SK-N-SH (cell line): ENCODE data around the gene PCGF1. TPM values are rescaled to one million over a fixed set of nuclear protein-coding genes. Genes with fewer than 3 reads are reported as not detected.
A peak's percentile ranks its signal among the peaks of the same experiment; 100 is the strongest.

ENCODE experiments used
- CTCF ChIA-PET: fragments of 300-600, 350-600 bp; formaldehyde crosslinking; extraction: SDS; loops from one replicate; lab custom pipeline; 2021; lab: Yijun Ruan, JAX
- POLR2A ChIA-PET: fragments of 350-600 bp; sonication (Branson Sonifier 250); formaldehyde crosslinking; extraction: SDS; loops from one replicate; lab custom pipeline; 2020; ENCODE audit warnings: antibody characterized with exemption, inconsistent platforms; lab: Yijun Ruan, JAX
- DNase-seq: peaks from one replicate; pipeline ENCODE4 v3.0.0; 2012
- H2AFZ ChIP-seq: fragments of 200-600 bp; sonication (generic); 2 replicates; pipeline ENCODE4 v1.8.1; 2016; ENCODE audit warnings: antibody characterized with exemption, mild to moderate bottlenecking, low read depth
- H3F3A ChIP-seq: fragments of 200-600 bp; sonication (generic); replicated peaks from 2 replicates; pipeline ENCODE3; 2016; ENCODE audit warnings: antibody characterized with exemption, mild to moderate bottlenecking; ENCODE audit not compliant: insufficient read depth
- H3K27ac ChIP-seq, 2 experiments: fragments of 200-500 bp in 1 of 2; fragments of 200-600 bp in 1 of 2; sonication (Bioruptor generic) in 1 of 2; sonication (generic), shearing (Covaris generic) in 1 of 2; 2 replicates each; pipeline versions ENCODE4 v1.5.1 to v1.6.1; 2014 to 2016; ENCODE audit warnings: low read depth in 2 of 2, inconsistent platforms in 1 of 2, low read length in 1 of 2, mild to moderate bottlenecking in 1 of 2, mixed read lengths in 1 of 2
- H3K27me3 ChIP-seq: fragments of 200-600 bp; sonication (generic), shearing (Covaris generic); 2 replicates; pipeline ENCODE4 v1.6.1; 2016; ENCODE audit warnings: mixed run types; ENCODE audit not compliant: insufficient read depth
- H3K36me3 ChIP-seq, 2 experiments: fragments of 200-500 bp in 1 of 2; fragments of 200-600 bp in 1 of 2; sonication (Bioruptor generic) in 1 of 2; sonication (generic) in 1 of 2; replicated peaks in 1 of 2; 2 replicates each; pipeline versions ENCODE3 to v1.5.1; 2014 to 2016; ENCODE audit warnings: low read length in 1 of 2, mild to moderate bottlenecking in 1 of 2; ENCODE audit not compliant: insufficient read depth in 2 of 2, control insufficient read depth in 1 of 2
- H3K4me1 ChIP-seq, 2 experiments: fragments of 200-500 bp in 1 of 2; fragments of 200-600 bp in 1 of 2; sonication (Bioruptor generic) in 1 of 2; sonication (generic), shearing (Covaris generic) in 1 of 2; 2 replicates each; pipeline versions ENCODE4 v1.5.1 to v1.6.1; 2014 to 2016; ENCODE audit warnings: low read depth in 1 of 2, low read length in 1 of 2, mixed run types in 1 of 2; ENCODE audit not compliant: insufficient read depth in 2 of 2, control insufficient read depth in 1 of 2
- H3K4me2 ChIP-seq: fragments of 200-600 bp; sonication (generic), shearing (Covaris generic); 2 replicates; pipeline ENCODE4 v1.6.1; 2017; ENCODE audit warnings: mixed run types
- H3K4me3 ChIP-seq, 2 experiments: fragments of 200-500 bp in 1 of 2; fragments of 200-600 bp in 1 of 2; sonication (Bioruptor generic) in 1 of 2; sonication (generic), shearing (Covaris generic) in 1 of 2; 2 replicates each; pipeline versions ENCODE4 v1.5.1 to v1.8.1; 2014 to 2016; ENCODE audit warnings: low read depth in 2 of 2, inconsistent platforms in 1 of 2, low read length in 1 of 2, mild to moderate bottlenecking in 1 of 2, mixed read lengths in 1 of 2, moderate library complexity in 1 of 2
- H3K79me2 ChIP-seq: fragments of 200-600 bp; sonication (generic); 2 replicates; pipeline ENCODE4 v1.8.1; 2017; ENCODE audit warnings: mild to moderate bottlenecking; ENCODE audit not compliant: insufficient read depth
- H3K9ac ChIP-seq: fragments of 200-600 bp; sonication (generic); 2 replicates; pipeline ENCODE4 v1.6.1; 2017; ENCODE audit warnings: mixed run types
- H3K9me2 ChIP-seq: fragments of 200-600 bp; sonication (generic); 2 replicates; pipeline ENCODE4 v1.6.1; 2017; ENCODE audit warnings: mixed run types
- H3K9me3 ChIP-seq: fragments of 200-600 bp; sonication (generic); 2 replicates; pipeline ENCODE4 v1.6.1; 2017; ENCODE audit warnings: mixed run types, mild to moderate bottlenecking, moderate library complexity
- H4K20me1 ChIP-seq: fragments of 200-600 bp; sonication (generic); 2 replicates; pipeline ENCODE4 v1.6.1; 2017; ENCODE audit warnings: mild to moderate bottlenecking, mixed run types; ENCODE audit not compliant: insufficient read depth
- CTCF ChIP-seq: fragments of 200-600 bp; sonication (generic); IDR thresholded peaks from 2 replicates; pipeline ENCODE4 v1.6.1; 2017; ENCODE audit warnings: antibody characterized with exemption, mild to moderate bottlenecking, moderate library complexity
- ELF1 ChIP-seq: IDR thresholded peaks from 2 replicates; pipeline ENCODE4 v1.4.0; 2012
- EZH2phosphoT487 ChIP-seq: fragments of 200-600 bp; sonication (generic); IDR thresholded peaks from 2 replicates; pipeline ENCODE4 v1.6.1; 2017; ENCODE audit warnings: low read depth, mixed run types, mild to moderate bottlenecking, antibody characterized with exemption, moderate library complexity, borderline replicate concordance
- FOXM1 ChIP-seq: IDR thresholded peaks from 2 replicates; pipeline ENCODE4 v1.4.0; 2012; ENCODE audit warnings: low read depth, mild to moderate bottlenecking
- JUND ChIP-seq: IDR thresholded peaks from 2 replicates; pipeline ENCODE4 v1.4.0; 2012
- POLR2AphosphoS5 ChIP-seq: IDR thresholded peaks from 2 replicates; pipeline ENCODE4 v1.6.1; 2012; ENCODE audit warnings: low read depth, low read length
- RCOR1 ChIP-seq: fragments of 150-350 bp; IDR thresholded peaks from 2 replicates; pipeline ENCODE4 v1.6.1; 2017; ENCODE audit warnings: antibody characterized with exemption, low read length
- WGBS: methylation state at CpG from one replicate; pipeline ENCODE4 v1.1.6; 2017; ENCODE audit warnings: low lambda C conversion rate; 5-methylcytosine and 5-hydroxymethylcytosine counted together
- polyA plus RNA-seq, 3 experiments: library from polyadenylated mRNA; depleted of rRNA; stranded (reverse); fragments of >200 nt; gene quantifications; 2 replicates each; pipeline ENCODE4 v1.2.3, GENCODE V29; 2012

Gene PCGF1
- polyA plus RNA-seq, 1 of the 3 experiments (the other 2 are of a cell fraction): 44.9 TPM

DNA sequence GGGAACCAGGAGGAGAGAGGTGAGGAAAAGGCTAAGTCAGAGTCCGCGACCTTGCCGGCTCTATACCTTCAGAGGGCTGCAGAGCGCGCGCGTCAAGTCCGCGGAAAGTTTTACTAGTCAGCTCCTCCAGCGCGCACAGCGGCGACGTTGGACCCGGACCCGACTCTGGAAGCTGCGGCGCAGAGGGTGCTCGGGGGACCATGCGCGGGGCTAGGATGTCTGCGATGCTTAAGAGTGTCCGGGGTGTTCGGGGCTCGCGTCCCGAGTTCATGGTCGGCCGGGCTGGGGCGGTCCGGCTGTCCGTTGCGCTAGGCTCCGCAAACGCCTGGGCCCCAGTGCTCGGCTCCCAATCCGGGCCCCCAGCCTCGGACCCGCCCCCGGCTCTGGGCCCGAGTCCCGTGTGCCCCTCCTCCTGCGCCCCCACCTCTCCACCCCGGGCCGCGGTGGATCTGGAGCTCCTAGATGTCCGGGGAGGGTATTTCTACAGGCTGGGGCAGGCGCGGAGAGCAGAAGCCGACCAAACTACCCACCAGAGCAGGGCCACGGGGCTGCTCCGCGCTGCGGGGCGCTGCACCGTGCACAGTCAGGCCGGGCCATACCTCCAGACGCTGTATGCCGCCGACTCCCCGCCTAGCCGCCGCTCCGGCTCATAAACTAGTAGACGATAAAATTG lies 8.1 kb downstream of the PCGF1 start, which contains the start of gene LBX2 (continued):
- TF ChIP-seq JUND (no peak), RCOR1 (no peak), CTCF (no peak)

- H3K4me3 ChIP-seq: peak overlapping the region in 1 of 2 experiments; percentile 24; a peak in 2 of 4 replicates
Observed at GRCh38 chr2:74498500-74499266, 8.8 kb downstream of the PCGF1 start.

DNA sequence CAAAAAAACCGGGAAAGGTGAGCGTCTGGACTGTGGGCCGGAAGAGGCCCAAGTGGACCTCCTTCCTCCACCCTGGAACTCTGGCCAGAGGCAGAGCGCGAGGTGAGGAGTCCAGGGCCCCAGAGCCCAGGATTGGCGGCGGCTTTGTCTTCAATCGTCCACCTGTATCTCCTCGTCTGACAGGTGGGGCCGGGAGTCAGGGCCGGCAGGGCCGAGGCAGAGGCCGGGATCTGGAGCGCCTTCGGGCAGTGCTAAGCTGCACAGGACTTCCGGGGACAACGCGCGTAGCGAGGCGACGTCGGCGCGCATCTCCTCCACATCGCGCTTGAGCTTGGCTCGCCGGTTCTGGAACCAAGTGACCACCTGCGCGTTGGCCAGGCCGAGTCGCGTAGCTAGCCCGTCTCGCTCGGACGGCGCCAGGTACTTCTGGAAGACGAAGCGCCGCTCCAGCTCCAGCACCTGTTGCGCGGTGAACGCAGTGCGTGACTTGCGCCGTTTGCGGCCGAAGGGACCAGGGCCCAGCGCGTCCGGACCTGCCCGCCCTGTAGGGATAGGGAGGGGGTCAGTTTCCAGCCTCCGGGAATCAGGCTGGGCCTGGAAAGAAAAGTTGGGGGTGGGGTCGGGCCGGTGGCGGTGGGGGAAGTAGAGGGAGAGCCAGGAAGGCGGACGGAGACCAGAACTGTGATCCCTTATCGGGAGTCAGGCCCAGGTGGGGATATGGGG lies 9.6 kb downstream of the PCGF1 start:
- H3K4me3 ChIP-seq: no peak overlapping the region
- peaks cover 0 to 22% of the 10 kb centered on the region in 2 experiments; a peak in 1 of 4 replicates for H3K4me1 ChIP-seq
- no peaks in the 10 kb centered on the region for H4K20me1 ChIP-seq
- no peak overlapping the region for H3K27ac ChIP-seq
- peak; percentile 35 for DNase-seq
- H3K36me3 ChIP-seq: peaks cover 0 to 15% of the 10 kb centered on the region in 2 experiments
- H3F3A ChIP-seq: peaks cover 3% of the 10 kb centered on the region
- H3K9me2 ChIP-seq: no peaks in the 10 kb centered on the region
- no peaks in the 10 kb centered on the region for H3K9me3 ChIP-seq
- TF ChIP-seq POLR2AphosphoS5 (0 out of 2 replicates have a peak, but pooled peaks have one; percentile 18), ELF1 (no peak)
- 71% methylated on average over 53 of the region's 61 CpGs for WGBS
- H3K4me2 ChIP-seq: no peak overlapping the region
- H3K27me3 ChIP-seq: no peaks in the 10 kb centered on the region
- H3K79me2 ChIP-seq: no peaks in the 10 kb centered on the region
- no peak overlapping the region for H2AFZ ChIP-seq
- POLR2A ChIA-PET: no interaction called here
- CTCF ChIA-PET: interaction anchor here (2.8 to 4.6 kb wide), 3 partner anchors 9 to 89 kb away, joined by 12 to 32 read pairs (median 19); partner anchors contain the start of genes CCDC142, PCGF1 and TTC31
- no peak overlapping the region for H3K9ac ChIP-seq

More at GRCh38 chr2:74498500-74499266, 8.8 kb downstream of the PCGF1 start:
- TF ChIP-seq EZH2phosphoT487: no peak
- TF ChIP-seq FOXM1: no peak
- no peaks in the 10 kb centered on the region for H3K27me3 ChIP-seq
- H2AFZ ChIP-seq: peak overlapping the region; percentile 72
- peak overlapping the region; percentile 26; the same call in 1 of the 2 replicates for H3K4me2 ChIP-seq
- peaks cover 0 to 22% of the 10 kb centered on the region in 2 experiments; a peak in 1 of 4 replicates for H3K4me1 ChIP-seq
- DNase-seq: peak; percentile 49
- no peaks in the 10 kb centered on the region for H3K9me2 ChIP-seq
- H4K20me1 ChIP-seq: no peaks in the 10 kb centered on the region
- H3F3A ChIP-seq: peaks cover 3% of the 10 kb centered on the region
- H3K9me3 ChIP-seq: no peaks in the 10 kb centered on the region
- no peak overlapping the region for H3K9ac ChIP-seq
- 47% methylated on average over 41 of the region's 41 CpGs for WGBS
- ChIA-PET POLR2A (no interaction called here), CTCF (interaction anchor here (3.1 to 3.7 kb wide), 2 partner anchors 15 to 88 kb away, joined by 19 to 21 read pairs; partner anchors contain the start of genes CCDC142 and TTC31)
- peaks cover 0 to 8% of the 10 kb centered on the region in 2 experiments for H3K36me3 ChIP-seq
- H3K79me2 ChIP-seq: no peaks in the 10 kb centered on the region
- H3K27ac ChIP-seq: no peak overlapping the region
